B cell (primary cell): ENCODE measurements around the gene PRPF39.

Source experiments
- EZH2 ChIP-seq: IDR thresholded peaks from 2 replicates; pipeline ENCODE4 v1.6.1; 2012; ENCODE audit warnings: borderline replicate concordance, low read depth, mild to moderate bottlenecking, moderate library complexity, low read length; ENCODE audit not compliant: insufficient read depth, poor library complexity, severe bottlenecking
- TF ChIP-seq, protein P1 (sequence below): fragments of 200-600 bp; IDR thresholded peaks from one replicate; pipeline ENCODE4 v1.8.0; 2022; ENCODE audit warnings: antibody characterized with exemption, mild to moderate bottlenecking

- TF ChIP-seq EZH2 = no peak
- TF ChIP-seq, protein P1, sequence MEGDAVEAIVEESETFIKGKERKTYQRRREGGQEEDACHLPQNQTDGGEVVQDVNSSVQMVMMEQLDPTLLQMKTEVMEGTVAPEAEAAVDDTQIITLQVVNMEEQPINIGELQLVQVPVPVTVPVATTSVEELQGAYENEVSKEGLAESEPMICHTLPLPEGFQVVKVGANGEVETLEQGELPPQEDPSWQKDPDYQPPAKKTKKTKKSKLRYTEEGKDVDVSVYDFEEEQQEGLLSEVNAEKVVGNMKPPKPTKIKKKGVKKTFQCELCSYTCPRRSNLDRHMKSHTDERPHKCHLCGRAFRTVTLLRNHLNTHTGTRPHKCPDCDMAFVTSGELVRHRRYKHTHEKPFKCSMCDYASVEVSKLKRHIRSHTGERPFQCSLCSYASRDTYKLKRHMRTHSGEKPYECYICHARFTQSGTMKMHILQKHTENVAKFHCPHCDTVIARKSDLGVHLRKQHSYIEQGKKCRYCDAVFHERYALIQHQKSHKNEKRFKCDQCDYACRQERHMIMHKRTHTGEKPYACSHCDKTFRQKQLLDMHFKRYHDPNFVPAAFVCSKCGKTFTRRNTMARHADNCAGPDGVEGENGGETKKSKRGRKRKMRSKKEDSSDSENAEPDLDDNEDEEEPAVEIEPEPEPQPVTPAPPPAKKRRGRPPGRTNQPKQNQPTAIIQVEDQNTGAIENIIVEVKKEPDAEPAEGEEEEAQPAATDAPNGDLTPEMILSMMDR = no peak
Measured at GRCh38 chr14:45041641-45042040, 42.3 kb upstream of the PRPF39 start.
